Panc1 (cell line): ENCODE data around the gene ZNF212.

Experiments used
- POLR2AphosphoS5 ChIP-seq: IDR thresholded peaks from 2 replicates; pipeline ENCODE4 v1.6.1; 2012; ENCODE audit warnings: mild to moderate bottlenecking, low read depth, low read length, moderate library complexity
- SIN3A ChIP-seq: IDR thresholded peaks from 2 replicates; pipeline ENCODE4 v1.6.1; 2012; ENCODE audit warnings: low read depth, mild to moderate bottlenecking, low read length, moderate library complexity, borderline replicate concordance; ENCODE audit not compliant: insufficient read depth
- TCF7L2 ChIP-seq: IDR thresholded peaks from 2 replicates; pipeline ENCODE4 v1.6.1; 2011; ENCODE audit warnings: mild to moderate bottlenecking, low read depth, low read length, inconsistent platforms
- TF ChIP-seq, protein P1 (sequence below): fragments of 450-650 bp; IDR thresholded peaks from 2 replicates; pipeline ENCODE4 v1.5.1; 2017; ENCODE audit warnings: mild to moderate bottlenecking

DNA sequence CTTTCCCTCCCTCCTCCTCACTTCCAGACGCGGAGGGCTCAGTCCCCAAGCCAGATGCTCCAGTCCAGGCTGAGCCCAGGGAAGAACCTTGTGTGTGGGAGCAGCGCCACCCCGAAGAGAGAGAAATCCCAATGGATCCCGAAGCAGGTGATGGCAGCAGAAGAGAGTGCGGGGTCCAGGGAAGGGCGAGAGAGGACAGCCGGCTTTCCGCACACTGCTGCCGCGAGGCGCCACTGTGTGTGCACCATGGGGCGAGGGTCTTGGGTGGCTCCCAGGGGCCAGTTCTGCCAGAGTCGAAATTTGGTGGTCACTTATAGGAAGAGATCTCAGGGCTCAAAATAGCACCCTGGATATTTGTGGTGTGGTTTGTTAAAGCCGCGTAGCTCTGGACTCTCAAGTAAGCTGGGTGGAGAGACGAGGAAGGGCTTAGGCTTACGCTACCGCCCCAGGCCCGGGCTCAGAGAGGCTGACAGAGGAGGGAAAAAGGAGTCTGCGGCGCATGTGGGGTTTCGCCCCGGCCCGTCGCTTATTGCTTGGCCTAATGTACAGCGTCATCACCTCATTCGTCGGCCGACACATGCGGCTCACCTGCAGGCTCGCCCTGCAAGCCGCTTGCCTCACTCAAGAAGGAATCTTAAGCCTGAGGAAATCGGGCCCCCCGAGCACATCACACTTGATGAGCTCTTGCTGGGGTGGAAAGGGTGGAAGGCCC is 32.0 kb upstream of the ZNF212 start:
- TF ChIP-seq, protein P1, sequence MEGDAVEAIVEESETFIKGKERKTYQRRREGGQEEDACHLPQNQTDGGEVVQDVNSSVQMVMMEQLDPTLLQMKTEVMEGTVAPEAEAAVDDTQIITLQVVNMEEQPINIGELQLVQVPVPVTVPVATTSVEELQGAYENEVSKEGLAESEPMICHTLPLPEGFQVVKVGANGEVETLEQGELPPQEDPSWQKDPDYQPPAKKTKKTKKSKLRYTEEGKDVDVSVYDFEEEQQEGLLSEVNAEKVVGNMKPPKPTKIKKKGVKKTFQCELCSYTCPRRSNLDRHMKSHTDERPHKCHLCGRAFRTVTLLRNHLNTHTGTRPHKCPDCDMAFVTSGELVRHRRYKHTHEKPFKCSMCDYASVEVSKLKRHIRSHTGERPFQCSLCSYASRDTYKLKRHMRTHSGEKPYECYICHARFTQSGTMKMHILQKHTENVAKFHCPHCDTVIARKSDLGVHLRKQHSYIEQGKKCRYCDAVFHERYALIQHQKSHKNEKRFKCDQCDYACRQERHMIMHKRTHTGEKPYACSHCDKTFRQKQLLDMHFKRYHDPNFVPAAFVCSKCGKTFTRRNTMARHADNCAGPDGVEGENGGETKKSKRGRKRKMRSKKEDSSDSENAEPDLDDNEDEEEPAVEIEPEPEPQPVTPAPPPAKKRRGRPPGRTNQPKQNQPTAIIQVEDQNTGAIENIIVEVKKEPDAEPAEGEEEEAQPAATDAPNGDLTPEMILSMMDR: no peak
- TF ChIP-seq TCF7L2: no peak
- no peak for TF ChIP-seq POLR2AphosphoS5
- TF ChIP-seq SIN3A: no peak
